Esophagus squamous epithelium (tissue), 5 donors: Measurements from ENCODE around the gene NT5DC2. TPM values are rescaled to one million over a fixed set of nuclear protein-coding genes. Genes with fewer than 3 reads are reported as not detected.

Experiments used
- DNase-seq: peaks from one replicate; lab custom pipeline; 2025; lab: John Stamatoyannopoulos, UW
- H3K27ac ChIP-seq, 4 donors: fragments of 200-600 bp; sonication (generic); one replicate each; pipeline ENCODE4 v1.5.1; 2016 to 2019; ENCODE audit warnings: mild to moderate bottlenecking in 1 of 4
- H3K27me3 ChIP-seq, 4 donors: fragments of 200-600 bp; sonication (generic); 1 replicate in 3 of 4; 2 replicates in 1 of 4; pipeline versions ENCODE4 v1.5.1 to v1.6.0; 2017 to 2021; ENCODE audit warnings: antibody characterized with exemption in 1 of 4
- H3K36me3 ChIP-seq, 3 donors: fragments of 200-600 bp; sonication (generic); one replicate each; pipeline ENCODE4 v1.5.1; 2016 to 2019
- H3K4me1 ChIP-seq, 3 donors: fragments of 200-600 bp; sonication (generic); one replicate each; pipeline ENCODE4 v1.5.1; 2017 to 2019
- H3K4me3 ChIP-seq, 4 donors: fragments of 200-600 bp; sonication (generic); 1 replicate in 3 of 4; 2 replicates in 1 of 4; pipeline ENCODE4 v1.5.1; 2016 to 2019; ENCODE audit warnings: mild to moderate bottlenecking in 2 of 4, moderate library complexity in 1 of 4
- H3K9me3 ChIP-seq, 3 donors: fragments of 200-600 bp; sonication (generic); one replicate each; pipeline ENCODE4 v1.5.1; 2016 to 2019
- POLR2A ChIP-seq, 4 donors: fragments of 450-650 bp; IDR thresholded peaks; one replicate each; pipeline ENCODE4 v1.6.1; 2017; ENCODE audit warnings: antibody characterized with exemption in 4 of 4, mild to moderate bottlenecking in 4 of 4, moderate library complexity in 3 of 4
- WGBS, 2 donors: methylation state at CpG; one replicate each; pipeline ENCODE4 v1.1.5; 2018; 5-methylcytosine and 5-hydroxymethylcytosine counted together
- intact Hi-C: fragments of 100-400 bp; cut with DNase I; formaldehyde crosslinking; loops from one replicate; pipeline ENCODE4 v1.15.0; 2022
- total RNA-seq, 4 donors: library from RNA; depleted of rRNA; stranded (reverse); fragments of >200 nt; gene quantifications; one replicate each; pipeline ENCODE4 v1.1.0, GENCODE V29; 2016
- TF ChIP-seq, protein P1 (sequence below), 6 experiments: fragments of 450-650 bp in 4 of 6; fragments of 200-600 bp in 2 of 6; sonication (generic) in 2 of 6; IDR thresholded peaks; one replicate each; pipeline ENCODE4 v1.5.1; 2016 to 2019; ENCODE audit warnings: antibody characterized with exemption in 6 of 6, mild to moderate bottlenecking in 4 of 6, moderate library complexity in 4 of 6
- donor health status: DM: yes; HTN: yes; CAD: no.

NT5DC2 gene
- total RNA-seq, 4 donors from 2014 or later: 58.9 to 79.5 (median 70.2) TPM

DNA sequence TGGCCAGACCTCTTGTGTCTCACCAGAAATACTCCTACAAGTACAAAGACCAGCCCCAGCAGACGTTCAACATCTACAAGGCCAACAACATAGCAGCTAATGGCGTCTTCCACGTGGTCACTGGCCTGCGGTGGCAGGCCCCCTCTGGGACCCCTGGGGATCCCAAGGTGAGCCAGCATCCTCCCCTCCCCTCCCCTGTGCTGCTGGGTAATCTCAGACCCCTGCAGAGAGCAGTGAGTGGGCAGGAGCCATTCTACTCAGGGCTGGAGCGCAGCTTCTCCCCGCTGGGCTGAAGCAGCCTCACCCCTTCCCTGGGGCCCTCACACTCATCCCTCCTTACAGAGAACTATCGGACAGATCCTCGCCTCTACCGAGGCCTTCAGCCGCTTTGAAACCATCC lies 28.7 kb downstream of the NT5DC2 start:
- Histone ChIP-seq H3K36me3 (no peaks in the 10 kb centered on the region), H3K4me3 (no peak overlapping the region), H3K27ac (no peak overlapping the region), H3K9me3 (no peaks in the 10 kb centered on the region), H3K4me1 (no peaks in the 10 kb centered on the region), H3K27me3 (no peaks in the 10 kb centered on the region)
- DNase-seq: no peak
- intact Hi-C loops: no loop called here
- WGBS, 2 donors: 83 to 89% methylated on average over 3 to 4 of the region's 10 CpGs
- TF ChIP-seq, protein P1, sequence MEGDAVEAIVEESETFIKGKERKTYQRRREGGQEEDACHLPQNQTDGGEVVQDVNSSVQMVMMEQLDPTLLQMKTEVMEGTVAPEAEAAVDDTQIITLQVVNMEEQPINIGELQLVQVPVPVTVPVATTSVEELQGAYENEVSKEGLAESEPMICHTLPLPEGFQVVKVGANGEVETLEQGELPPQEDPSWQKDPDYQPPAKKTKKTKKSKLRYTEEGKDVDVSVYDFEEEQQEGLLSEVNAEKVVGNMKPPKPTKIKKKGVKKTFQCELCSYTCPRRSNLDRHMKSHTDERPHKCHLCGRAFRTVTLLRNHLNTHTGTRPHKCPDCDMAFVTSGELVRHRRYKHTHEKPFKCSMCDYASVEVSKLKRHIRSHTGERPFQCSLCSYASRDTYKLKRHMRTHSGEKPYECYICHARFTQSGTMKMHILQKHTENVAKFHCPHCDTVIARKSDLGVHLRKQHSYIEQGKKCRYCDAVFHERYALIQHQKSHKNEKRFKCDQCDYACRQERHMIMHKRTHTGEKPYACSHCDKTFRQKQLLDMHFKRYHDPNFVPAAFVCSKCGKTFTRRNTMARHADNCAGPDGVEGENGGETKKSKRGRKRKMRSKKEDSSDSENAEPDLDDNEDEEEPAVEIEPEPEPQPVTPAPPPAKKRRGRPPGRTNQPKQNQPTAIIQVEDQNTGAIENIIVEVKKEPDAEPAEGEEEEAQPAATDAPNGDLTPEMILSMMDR (IDR thresholded peaks at IDR 0.05): no peak
- TF ChIP-seq POLR2A (IDR thresholded peaks at IDR 0.05): no peak

DNA sequence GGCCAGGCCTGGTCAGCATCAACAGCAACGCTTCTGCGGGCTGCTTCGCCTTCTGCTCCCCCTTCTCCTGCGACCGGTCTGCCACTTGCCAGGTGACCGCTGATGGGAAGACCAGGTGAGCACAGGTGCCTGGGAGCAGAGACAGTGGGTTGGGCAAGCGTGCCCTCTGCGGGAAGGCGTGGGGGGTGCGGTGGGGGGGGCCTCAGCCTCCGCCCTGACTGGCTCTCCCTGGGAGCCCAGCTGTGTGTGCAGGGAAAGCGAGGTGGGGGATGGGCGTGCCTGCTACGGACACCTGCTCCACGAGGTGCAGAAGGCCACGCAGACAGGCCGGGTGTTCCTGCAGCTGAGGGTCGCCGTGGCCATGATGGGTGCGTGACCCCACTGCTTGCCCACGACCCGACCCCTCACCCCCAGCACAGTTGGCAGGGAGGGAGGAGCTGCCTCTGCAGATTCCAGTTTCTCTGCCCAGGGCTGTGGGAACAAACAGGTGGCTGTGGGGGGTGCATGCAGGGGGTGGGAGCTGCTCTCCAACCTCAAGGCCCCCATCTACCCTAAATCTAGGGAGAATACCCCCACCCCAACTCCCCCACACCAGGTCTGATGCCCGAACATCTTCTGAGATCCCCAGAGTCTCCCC lies 29.8 kb downstream of the NT5DC2 start:
- Histone ChIP-seq H3K36me3 (no peaks in the 10 kb centered on the region), H3K27ac (no peak overlapping the region), H3K4me3 (no peak overlapping the region), H3K9me3 (no peaks in the 10 kb centered on the region), H3K27me3 (no peaks in the 10 kb centered on the region), H3K4me1 (peaks cover 0 to 4% (median 0%) of the 10 kb centered on the region in 3 donors)
- 83 to 90% methylated on average over 1 to 2 of the region's 23 CpGs for WGBS, 2 donors
- intact Hi-C loops: no loop called here
- TF ChIP-seq, protein P1 (IDR thresholded peaks at IDR 0.05): no peak
- no peak for TF ChIP-seq POLR2A (IDR thresholded peaks at IDR 0.05)
- DNase-seq: no peak

DNA sequence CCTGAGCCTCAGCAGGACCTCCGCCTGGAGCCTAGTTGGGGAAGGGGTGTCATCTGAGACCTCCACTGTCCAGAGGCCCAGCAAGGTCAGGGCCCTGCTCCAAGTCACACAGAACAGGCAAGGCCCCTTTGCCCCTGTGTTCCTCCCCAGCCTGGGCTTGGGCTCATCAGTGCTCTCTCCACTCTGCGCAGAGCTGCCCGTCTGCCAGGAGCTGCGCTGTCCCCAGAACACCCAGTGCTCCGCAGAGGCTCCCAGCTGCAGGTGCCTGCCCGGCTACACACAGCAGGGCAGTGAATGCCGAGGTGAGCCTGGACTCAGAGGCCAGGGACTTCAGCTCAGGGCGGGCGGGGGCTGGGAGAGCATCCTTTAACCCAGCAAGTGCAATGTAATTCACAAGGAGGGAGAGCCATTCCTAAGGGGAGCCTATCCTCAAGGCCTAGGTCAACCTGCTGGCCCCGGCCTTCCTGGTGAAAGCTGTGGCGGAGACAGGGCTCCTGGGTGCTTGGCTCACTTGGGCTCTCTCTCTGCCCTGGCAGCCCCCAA lies 30.8 kb downstream of the NT5DC2 start:
- H3K36me3 ChIP-seq: no peaks in the 10 kb centered on the region
- no CpG with 5 or more reads among the region's 11 CpGs for WGBS, 2 donors
- H3K27ac ChIP-seq: no peak overlapping the region
- no peak overlapping the region for H3K4me3 ChIP-seq
- H3K4me1 ChIP-seq: peaks cover 0 to 14% (median 0%) of the 10 kb centered on the region in 3 donors
- no peak for DNase-seq
- H3K27me3 ChIP-seq: no peaks in the 10 kb centered on the region
- TF ChIP-seq POLR2A (IDR thresholded peaks at IDR 0.05): no peak
- TF ChIP-seq, protein P1 (IDR thresholded peaks at IDR 0.05): no peak
- intact Hi-C loops: no loop called here
- no peaks in the 10 kb centered on the region for H3K9me3 ChIP-seq

DNA sequence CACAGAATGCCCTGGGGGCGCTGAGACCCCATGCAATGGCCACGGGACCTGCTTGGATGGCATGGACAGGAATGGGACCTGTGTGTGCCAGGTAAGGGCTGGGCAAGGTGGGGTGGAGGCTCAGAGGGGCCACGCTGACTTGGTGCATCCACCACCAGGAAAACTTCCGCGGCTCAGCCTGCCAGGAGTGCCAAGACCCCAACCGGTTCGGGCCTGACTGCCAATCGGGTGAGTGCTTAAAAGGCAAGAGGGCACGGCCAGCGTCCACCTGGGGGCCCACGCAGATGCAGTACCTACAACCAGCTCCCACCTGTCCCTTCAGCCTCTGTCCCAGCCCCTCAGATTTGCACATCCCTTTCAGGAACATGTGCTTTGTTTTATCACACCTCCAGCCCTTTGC lies 31.7 kb downstream of the NT5DC2 start:
- H3K27ac ChIP-seq: no peak overlapping the region
- no peaks in the 10 kb centered on the region for H3K27me3 ChIP-seq
- intact Hi-C loops: no loop called here
- no peak overlapping the region for H3K4me3 ChIP-seq
- peaks cover 0 to 20% (median 0%) of the 10 kb centered on the region in 3 donors for H3K4me1 ChIP-seq
- no peaks in the 10 kb centered on the region for H3K36me3 ChIP-seq
- TF ChIP-seq, protein P1 (IDR thresholded peaks at IDR 0.05): no peak
- no peak for TF ChIP-seq POLR2A (IDR thresholded peaks at IDR 0.05)
- DNase-seq: no peak
- WGBS, 2 donors: 66 to 96% methylated on average over 3 of the region's 11 CpGs
- no peaks in the 10 kb centered on the region for H3K9me3 ChIP-seq

DNA sequence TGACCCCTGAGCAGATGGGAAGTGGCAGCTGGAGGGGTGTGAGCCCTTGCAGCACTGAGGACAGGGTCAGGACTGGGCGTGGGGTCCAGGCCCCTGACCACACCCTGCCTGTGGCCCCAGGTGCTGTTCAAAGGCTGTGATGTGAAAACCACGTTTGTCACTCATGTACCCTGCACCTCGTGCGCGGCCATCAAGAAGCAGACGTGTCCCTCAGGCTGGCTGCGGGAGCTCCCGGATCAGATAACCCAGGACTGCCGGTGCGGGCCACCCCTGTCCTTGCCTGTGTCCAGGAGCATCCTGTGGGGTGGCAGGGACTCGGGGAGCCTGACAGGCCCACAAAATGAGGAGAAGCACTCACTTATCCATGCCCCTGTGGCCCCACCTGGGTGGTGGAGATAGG lies 32.6 kb downstream of the NT5DC2 start:
- Histone ChIP-seq H3K27ac (no peak overlapping the region), H3K4me1 (peaks cover 0 to 30% (median 2%) of the 10 kb centered on the region in 3 donors), H3K27me3 (no peaks in the 10 kb centered on the region), H3K9me3 (no peaks in the 10 kb centered on the region), H3K36me3 (no peaks in the 10 kb centered on the region), H3K4me3 (no peak overlapping the region)
- no peak for DNase-seq
- intact Hi-C loops: no loop called here
- TF ChIP-seq POLR2A (IDR thresholded peaks at IDR 0.05): no peak
- TF ChIP-seq, protein P1 (IDR thresholded peaks at IDR 0.05): no peak
- 92% methylated on average over 2 of the region's 11 CpGs; no CpG with 5 or more reads in 1 of the 2 donors for WGBS, 2 donors
